Natural killer cell treated with Interleukin-12 subunit alpha and Interleukin-12 subunit beta and Interleukin-15 and Interleukin-18, amount 100 ng/mL, for 72 hours (primary cell): ENCODE measurements around the gene NANOS1. TPM values are rescaled to one million over a fixed set of nuclear protein-coding genes. Genes with fewer than 3 reads are reported as not detected.

Experiments
- total RNA-seq, 2 donors: library from RNA; stranded (reverse); gene quantifications; one replicate each; pipeline ENCODE4 v1.2.3, GENCODE V29; 2022

The NANOS1 gene
- total RNA-seq, 2 donors from 2014 or later, result 0.56 to 1.8 TPM

Other genes starting within 250 kb of the NANOS1 start
- gene EIF3A, start 51.1 kb downstream of the NANOS1 start, total RNA-seq, result 100 to 1,000 TPM; 146 to 214 TPM
- gene DENND10, start 74.4 kb downstream of the NANOS1 start, total RNA-seq, result 10 to 100 TPM; 46.2 to 57.7 TPM
- 10 to 100 TPM; 22.4 to 48.0 TPM for gene SFXN4, start 136.0 kb downstream of the NANOS1 start, total RNA-seq
- 100 to 1,000 TPM; 137 to 144 TPM for gene PRDX3, start 149.1 kb downstream of the NANOS1 start, total RNA-seq
- gene GRK5, start 177.9 kb downstream of the NANOS1 start, total RNA-seq, result 10 to 100 TPM; 11.1 to 16.2 TPM